ENCODE measurements around the gene PFKFB3.
A peak's percentile ranks its signal among the peaks of the same experiment; 100 is the strongest.
"Not testable (repeated sequence)": the region's sequence is repeated elsewhere in the genome, so short reads cannot be mapped to it uniquely, and the experiment has no call there.

PFKFB3 gene

GRCh38 chr10:6221971-6222751 lies 19.4 kb downstream of the PFKFB3 start:
- peak; percentile 93 for DNase-seq

- no peak for DNase-seq
Observed at GRCh38 chr10:6222755-6223154, 20.0 kb downstream of the PFKFB3 start.

GRCh38 chr10:6223981-6224380 lies 21.2 kb downstream of the PFKFB3 start:
- DNase-seq = no peak

- no peak for DNase-seq
Observed at GRCh38 chr10:6224781-6225180, 22.0 kb downstream of the PFKFB3 start.

- DNase-seq = peak; percentile 49
Observed at GRCh38 chr10:6225263-6225814, 22.6 kb downstream of the PFKFB3 start.

- DNase-seq = peak; percentile 42
Observed at GRCh38 chr10:6226216-6226615, 23.5 kb downstream of the PFKFB3 start.

GRCh38 chr10:6227346-6227745 lies 24.6 kb downstream of the PFKFB3 start:
- no peak for DNase-seq

- DNase-seq = peak; percentile 51
Observed at GRCh38 chr10:6228010-6228511, 25.3 kb downstream of the PFKFB3 start.

GRCh38 chr10:6228647-6229046 lies 25.9 kb downstream of the PFKFB3 start:
- DNase-seq = peak; percentile 44

GRCh38 chr10:6229290-6229689 lies 26.6 kb downstream of the PFKFB3 start:
- DNase-seq = peak; percentile 46

GRCh38 chr10:6229746-6230145 lies 27.0 kb downstream of the PFKFB3 start:
- no peak for DNase-seq

GRCh38 chr10:6230315-6230714 lies 27.6 kb downstream of the PFKFB3 start:
- DNase-seq = no peak

GRCh38 chr10:6231146-6231545 lies 28.4 kb downstream of the PFKFB3 start:
- DNase-seq = no peak

GRCh38 chr10:6231730-6232129 lies 29.0 kb downstream of the PFKFB3 start:
- DNase-seq = peak; percentile 43

GRCh38 chr10:6232225-6232807 lies 29.6 kb downstream of the PFKFB3 start:
- peak; percentile 49 for DNase-seq

- peak; percentile 39 for DNase-seq
Observed at GRCh38 chr10:6232846-6233724, 30.4 kb downstream of the PFKFB3 start.

- peak; percentile 47 for DNase-seq
Observed at GRCh38 chr10:6233725-6234277, 31.1 kb downstream of the PFKFB3 start.

GRCh38 chr10:6234371-6234770 lies 31.6 kb downstream of the PFKFB3 start:
- no peak for DNase-seq

GRCh38 chr10:6236349-6237198 lies 33.8 kb downstream of the PFKFB3 start:
- DNase-seq = peak; percentile 60

- peak; percentile 54 for DNase-seq
Observed at GRCh38 chr10:6237199-6237530, 34.4 kb downstream of the PFKFB3 start.

- not testable (repeated sequence) for DNase-seq
Observed at GRCh38 chr10:6238587-6239212, 36.0 kb downstream of the PFKFB3 start.
